Uterus (tissue), 2 donors: ENCODE measurements around the gene LRRC74A.

Experiments used
- CTCF ChIP-seq, 4 experiments: fragments of 200-600 bp in 2 of 4; fragments of 450-650 bp in 2 of 4; sonication (generic) in 2 of 4; IDR thresholded peaks; one replicate each; pipeline ENCODE4 v1.5.1; 2016 to 2019; ENCODE audit warnings: antibody characterized with exemption in 4 of 4, mild to moderate bottlenecking in 2 of 4, moderate library complexity in 1 of 4
- POLR2A ChIP-seq, 2 donors: fragments of 450-650 bp; IDR thresholded peaks; one replicate each; pipeline ENCODE4 v1.6.1; 2016; ENCODE audit warnings: antibody characterized with exemption in 2 of 2, mild to moderate bottlenecking in 1 of 2, moderate library complexity in 1 of 2

GRCh38 chr14:76780875-76781647 is 45.1 kb upstream of the LRRC74A start:
- TF ChIP-seq CTCF (IDR thresholded peaks at IDR 0.05) (no peak), POLR2A (IDR thresholded peaks at IDR 0.05) (no peak)
